HG02610 (cell line): ENCODE data around the gene SPTAN1.
"Not testable (repeated sequence)": the region's sequence is repeated elsewhere in the genome, so short reads cannot be mapped to it uniquely, and the experiment has no call there.

ENCODE experiments used
- ATAC-seq: cut with Tn5 transposase; IDR thresholded peaks from one replicate; pipeline ENCODE4 v1.9.1; 2021; ENCODE audit warnings: mild to moderate bottlenecking, moderate library complexity; ENCODE audit not compliant: unreplicated experiment

SPTAN1 gene

DNA sequence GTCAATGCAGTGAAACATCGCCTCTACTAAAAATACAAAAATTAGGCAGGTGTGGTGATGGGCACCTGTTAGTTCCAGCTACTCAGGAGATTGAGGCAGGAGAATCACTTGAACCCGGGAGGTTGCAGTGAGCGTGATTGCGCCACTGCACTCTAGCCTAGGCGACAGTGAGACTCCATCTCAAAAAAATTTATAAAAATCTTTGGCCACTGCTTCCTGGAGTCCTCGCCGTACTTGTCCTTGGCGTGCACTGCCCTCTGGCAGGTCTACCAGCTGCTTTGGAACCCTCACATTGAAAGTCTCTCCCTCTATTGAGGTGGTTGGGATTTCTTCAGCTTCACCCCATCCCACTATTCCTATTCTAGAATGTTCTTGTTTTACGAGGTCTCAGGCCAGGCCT is 79.2 kb downstream of the SPTAN1 start:
- ATAC-seq, result no peak

DNA sequence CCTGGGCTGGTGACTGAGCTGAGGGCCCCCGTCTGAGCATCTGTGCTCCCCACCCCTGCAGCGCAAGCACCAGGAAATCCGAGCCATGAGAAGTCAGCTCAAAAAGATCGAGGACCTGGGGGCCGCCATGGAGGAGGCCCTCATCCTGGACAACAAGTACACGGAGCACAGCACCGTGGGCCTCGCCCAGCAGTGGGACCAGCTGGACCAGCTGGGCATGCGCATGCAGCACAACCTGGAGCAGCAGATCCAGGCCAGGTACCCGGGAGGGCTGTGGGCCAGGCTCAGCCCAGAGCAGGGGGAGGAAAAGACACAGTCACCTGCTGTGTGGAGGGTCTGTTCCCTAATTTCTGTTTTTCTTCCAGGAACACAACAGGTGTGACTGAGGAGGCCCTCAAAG is 79.7 kb downstream of the SPTAN1 start:
- no peak for ATAC-seq

DNA sequence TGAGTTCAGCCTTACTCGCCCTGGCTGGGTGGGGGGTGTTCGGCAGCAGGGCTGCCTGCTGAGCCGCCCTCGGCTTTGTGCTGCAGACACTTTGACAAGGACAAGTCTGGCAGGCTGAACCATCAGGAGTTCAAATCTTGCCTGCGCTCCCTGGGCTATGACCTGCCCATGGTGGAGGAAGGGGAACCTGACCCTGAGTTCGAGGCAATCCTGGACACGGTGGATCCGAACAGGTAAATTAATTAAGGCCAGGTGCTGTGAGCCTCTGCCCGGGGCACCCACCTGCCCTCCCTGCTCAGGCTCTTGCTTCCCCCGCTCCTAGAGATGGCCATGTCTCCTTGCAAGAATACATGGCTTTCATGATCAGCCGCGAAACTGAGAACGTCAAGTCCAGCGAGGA is 80.1 kb downstream of the SPTAN1 start:
- ATAC-seq, result no peak

DNA sequence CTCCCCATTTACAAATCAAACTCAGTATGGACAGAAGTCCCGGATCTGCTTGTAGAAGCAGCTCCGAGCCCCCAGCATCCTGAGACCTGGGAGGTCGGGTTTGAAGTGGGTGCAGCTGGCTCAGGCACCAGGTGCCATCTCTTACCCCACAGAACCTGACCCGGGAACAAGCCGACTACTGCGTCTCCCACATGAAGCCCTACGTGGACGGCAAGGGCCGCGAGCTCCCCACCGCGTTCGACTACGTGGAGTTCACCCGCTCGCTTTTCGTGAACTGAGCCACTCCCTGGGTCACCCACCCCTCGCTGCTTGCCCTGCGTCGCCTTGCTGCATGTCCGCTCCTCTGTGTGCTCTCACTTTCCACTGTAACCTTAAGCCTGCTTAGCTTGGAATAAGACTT is 80.7 kb downstream of the SPTAN1 start:
- ATAC-seq, result no peak

DNA sequence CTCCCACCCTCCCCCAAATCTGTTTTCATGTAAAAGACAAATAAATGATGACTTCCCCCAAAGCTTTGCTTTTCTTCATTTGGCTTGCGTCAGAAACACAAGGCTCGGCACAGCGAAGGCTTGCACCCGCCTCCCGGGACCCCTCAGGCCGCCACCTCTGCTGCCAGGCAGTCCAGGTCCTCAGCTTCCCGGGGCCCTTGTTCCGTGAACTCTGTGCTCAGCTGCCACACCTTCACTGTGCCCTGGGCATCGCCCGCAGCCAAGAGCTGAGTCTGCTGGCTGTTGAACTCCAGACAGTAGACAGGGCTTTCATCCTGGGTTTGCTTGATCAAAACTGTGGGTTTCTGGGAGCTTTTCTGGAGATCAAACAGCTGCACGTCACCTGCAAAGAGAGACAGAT is 81.2 kb downstream of the SPTAN1 start:
- ATAC-seq, result no peak

DNA sequence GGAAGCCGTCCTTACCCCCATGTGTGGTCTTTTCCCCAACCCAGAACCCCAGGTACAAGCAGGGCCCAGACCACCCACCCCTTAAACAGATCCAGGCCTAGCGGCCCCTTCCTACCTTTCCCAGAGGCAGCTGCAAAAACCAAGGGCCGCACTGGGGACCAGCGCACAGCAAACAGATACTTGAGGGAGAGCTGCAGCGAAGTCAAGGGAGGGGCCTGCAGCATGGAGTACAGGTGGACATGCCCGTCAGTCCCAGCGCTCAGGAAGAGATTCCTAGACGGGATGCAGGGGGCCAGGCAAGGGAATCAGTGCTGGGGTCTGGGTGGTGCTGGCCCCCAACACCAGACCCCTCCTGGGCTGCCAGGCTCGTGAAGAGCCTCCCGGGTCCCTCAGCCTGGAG is 81.7 kb downstream of the SPTAN1 start:
- no peak for ATAC-seq

DNA sequence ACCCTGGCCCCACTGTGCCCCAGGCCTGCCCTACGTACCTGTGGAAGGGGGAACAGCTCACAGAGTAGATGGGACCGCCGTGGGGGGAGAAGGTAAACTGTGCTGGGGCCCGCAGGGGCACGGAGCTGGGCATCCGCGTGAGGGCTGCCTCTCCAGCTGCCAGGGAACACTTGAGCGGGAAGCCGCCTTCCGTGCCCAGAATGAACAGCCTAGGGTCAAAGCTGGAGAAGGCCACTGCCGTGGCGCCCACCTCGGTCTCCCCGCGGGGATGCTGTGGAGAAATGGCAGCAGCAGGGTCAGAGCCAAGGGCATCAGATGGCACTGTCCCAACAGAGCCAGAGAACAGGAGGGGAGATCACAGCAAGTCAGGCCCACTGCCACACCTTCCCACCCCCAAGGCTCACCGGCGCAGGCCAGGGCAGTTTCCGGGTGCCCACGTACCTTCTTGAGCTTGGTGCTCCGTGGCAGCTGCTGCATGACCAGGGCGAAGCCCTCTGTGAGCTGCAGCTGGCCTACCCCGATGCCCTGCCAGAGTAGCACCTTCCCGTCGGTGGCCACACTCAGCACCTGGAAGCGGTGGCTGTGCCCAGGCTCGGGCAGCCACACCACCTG is 82.4 kb downstream of the SPTAN1 start:
- ATAC-seq, result no peak

DNA sequence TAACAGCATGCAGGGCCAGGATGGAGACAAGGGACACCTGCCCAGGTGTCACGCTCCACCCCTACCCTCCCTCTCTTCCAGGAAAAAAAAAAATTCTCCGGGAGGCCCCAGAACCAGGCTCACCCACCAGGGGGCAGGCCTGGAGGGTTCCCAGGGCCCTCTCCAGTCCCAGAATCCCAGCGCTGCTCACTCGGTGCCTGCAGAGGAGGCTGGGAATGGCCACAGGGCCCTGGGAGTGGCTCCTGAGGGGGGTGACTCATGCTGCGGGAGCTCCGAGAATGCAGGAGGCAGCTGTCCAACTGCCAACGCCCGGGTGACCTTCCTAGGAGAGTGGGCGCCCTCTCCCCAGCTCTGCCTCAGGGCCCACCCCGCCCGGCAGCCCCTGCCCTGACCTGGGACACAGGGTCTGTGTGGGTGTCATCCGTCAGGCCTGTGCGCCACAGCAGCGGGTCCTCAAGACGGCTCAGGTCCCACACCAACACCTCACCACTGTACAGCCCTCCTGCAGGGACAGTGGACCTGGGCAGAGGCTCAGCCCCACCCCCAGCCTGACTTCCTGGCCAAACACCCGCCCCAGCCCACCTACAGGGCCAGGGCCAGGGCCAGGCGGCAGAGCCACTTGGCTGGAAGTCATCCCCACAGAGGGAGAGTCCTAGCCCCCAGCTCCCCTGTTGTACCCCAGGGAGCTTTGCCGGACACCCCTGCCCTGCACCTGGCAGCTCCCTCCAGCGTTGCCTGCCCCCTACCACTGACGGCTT is 83.1 kb downstream of the SPTAN1 start:
- no peak for ATAC-seq

DNA sequence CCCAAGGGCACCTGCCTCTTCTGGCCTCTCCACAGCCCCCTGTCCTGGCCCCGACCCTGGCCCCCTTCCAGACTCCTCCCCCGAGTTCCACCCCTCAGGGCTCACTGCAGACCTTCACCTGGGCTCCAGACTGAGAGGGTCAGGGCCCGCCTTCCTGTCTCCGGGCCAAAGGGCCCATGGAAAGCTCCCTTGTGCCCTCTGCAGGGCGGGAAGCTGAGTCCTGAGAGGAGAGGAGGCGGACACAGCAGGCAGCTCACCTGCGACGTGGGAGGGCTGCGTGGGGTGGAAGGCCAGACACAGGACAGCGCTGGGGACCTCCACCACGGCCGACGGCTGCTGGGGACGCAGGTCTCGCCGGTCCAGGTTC is 83.6 kb downstream of the SPTAN1 start:
- ATAC-seq, result no peak

DNA sequence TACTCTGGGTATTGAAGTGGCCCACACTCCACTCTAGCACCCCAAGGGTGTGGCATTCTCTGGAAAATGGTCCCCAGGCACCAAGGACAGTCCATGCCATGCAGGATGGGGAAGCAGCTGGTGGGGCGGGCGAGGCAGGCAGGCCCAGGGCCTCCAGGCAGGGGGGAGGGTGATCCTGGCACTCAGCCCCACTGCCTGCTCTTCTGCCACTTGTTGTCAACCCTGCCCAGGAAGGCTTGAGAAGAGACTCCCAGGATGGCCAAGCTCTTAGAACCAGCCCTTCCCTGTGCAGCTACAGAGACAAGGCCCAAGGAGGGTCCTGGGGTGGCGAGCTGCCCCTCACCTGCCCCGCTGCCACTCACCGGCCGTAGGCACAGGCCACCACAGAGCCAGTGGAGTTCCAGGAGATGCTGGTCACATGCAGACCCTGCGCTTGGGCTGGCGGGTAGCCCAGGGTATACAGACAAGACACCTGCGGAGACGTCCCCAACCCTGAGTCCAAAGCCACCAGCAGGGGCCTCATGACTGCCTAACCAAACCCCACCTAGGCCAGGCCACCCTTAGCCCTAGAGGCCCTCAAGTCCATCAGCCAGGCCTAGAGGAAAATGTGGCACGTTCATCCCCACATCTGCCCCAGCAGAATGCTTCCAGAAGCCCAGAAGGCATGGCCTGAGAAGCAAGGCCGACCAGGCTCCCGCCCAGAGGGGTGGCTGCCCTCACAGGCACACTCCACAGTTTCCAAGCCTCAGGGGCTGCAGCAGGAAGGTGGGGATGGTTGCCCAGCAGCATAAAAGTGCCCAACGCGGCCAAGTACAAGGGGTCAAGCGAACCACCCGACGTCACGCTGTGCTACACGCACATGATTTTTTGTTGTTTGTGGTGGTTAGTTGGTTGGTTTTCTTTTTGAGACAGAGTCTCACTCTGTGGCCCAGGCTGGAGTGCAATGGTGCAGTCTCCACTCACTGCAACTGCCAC is 84.5 kb downstream of the SPTAN1 start:
- no peak for ATAC-seq

DNA sequence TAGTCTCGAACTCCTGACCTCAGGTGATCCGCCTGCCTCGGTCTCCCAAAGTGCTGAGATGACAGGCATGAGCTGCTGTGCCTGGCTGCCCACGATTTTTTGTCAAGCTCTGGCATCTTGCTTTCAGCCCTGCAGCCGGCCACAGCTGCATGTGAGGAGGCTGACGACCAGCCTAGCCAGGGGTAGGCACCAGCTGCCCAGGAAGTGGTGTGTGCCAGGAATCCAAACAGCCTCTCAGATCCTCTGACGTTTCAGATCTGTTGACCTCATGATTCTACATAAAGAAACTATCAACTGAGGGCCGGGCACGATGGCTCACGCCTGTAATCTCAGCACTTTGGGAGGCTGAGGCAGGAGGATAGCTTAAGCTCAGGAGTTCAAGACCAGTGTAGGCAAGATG is 85.3 kb downstream of the SPTAN1 start:
- ATAC-seq, result no peak

DNA sequence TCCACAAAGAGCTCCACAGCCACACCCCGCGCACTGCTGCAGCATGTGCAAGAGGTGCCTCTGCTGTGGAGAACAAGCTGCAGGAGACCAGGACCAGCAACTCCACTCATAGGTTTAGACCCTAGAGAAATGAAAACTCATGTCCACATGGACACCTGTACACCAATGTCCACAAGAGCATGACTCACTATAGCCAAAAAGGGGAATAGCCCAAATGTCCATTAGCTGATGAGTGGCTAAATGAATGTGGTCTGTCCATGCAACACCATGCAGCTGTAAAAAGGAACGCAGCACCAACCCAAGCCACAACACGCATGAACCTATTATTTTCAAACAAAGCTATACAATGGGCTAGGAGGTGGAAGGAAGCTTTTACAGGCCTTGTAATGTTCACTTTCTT is 86.2 kb downstream of the SPTAN1 start:
- ATAC-seq, result no peak

DNA sequence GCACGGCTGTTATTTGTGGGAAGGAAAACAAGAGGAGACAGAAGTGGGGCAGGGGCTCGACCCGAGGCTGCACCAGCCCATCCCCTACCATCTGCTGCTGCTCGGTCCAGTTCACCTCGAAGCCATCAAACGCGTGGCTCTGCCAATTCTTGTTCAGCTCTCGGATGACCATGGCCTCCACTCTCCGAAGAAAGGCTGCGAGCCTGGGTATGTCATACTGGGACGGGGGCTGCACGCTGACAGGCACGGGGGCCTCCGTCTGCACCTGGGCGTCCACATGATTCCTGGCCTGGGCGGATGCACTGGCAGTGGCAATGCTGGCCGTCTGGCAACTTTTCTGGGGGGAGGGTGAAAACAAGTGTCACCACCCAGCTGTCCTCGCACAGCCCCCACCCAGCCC is 88.2 kb downstream of the SPTAN1 start:
- ATAC-seq, result no peak

DNA sequence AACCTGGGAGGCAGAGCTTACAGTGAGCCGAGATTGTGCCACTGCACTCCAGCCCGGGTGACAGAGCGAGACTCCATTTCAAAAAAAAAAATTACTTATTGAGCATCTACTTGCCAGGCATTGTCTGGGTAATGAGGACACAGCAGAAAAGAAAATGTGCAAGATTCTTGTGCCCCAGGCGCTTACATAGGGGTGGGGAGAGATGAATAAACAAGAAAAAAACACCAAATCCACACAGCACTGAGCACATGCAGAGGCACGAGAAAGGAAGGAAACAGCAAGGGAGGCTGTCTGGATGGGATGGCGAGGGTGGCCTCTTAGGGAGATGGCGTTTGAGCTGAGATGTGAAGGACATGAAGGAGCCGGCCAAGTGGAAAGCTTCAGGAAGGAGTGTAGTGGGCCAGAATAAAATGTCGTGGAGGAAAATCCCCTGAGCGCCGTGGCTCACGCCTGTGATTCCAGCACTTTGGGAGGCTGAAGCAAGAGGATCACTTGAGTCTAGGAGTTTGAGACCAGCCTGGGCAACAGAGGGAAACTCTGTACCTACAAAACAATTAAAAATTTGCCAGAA is 90.4 kb downstream of the SPTAN1 start:
- ATAC-seq, result no peak

DNA sequence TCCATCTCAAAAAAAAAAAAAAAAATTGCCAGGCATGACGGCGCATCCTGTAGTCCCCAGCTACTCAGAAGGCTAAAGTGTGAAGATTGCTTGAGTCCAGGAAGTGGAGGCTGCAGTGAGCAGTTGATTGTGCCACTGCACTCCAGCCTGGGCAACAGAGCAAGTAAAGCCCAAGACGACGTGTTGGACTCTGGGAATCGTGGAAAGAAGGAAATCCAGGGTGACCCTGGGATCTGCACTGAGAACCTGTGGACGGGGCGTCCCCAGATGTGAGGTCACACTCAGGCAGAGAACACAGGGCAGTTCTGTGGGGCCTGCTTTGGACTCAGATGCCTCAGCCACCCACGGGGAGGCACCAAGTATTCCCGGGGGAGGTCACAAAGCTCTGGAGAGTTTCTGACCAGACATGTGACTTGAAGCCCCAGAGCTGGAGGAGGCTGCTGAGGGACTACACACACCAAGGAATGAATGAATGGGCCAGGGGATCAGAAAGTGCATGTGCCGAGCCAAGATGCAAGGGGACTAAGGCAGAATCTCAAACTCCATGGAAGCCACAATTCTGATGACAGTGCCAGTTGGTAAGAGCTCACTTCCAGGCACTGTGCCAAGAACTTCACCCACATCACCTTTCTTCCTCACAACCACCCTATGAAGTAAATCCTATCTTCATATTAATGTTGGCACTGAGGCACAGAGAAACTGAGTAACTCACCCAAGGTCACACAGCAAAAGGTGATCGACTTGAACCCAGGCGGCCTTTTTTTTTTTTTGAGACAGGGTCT is 91.3 kb downstream of the SPTAN1 start:
- ATAC-seq, result peak; percentile 65

DNA sequence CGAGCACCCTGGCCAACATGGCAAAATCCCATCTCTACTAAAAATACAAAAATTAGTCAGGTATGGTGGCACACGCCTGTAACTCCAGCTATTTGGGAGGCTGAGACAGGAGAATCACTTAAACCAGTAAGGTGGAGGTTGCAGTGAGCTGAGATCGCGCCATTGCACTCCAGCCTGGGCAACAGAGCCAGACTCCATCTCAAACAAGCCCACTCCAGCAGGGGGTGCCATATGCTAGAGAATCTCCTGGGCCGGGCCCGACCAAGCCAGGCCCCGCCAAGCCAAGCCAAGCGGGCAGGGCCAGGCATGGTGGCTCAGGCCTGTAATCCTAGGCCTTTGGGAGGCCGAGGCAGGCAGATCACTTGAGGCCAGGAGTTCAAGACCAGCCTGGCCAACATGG is 95.8 kb downstream of the SPTAN1 start:
- ATAC-seq, result not testable (repeated sequence)

DNA sequence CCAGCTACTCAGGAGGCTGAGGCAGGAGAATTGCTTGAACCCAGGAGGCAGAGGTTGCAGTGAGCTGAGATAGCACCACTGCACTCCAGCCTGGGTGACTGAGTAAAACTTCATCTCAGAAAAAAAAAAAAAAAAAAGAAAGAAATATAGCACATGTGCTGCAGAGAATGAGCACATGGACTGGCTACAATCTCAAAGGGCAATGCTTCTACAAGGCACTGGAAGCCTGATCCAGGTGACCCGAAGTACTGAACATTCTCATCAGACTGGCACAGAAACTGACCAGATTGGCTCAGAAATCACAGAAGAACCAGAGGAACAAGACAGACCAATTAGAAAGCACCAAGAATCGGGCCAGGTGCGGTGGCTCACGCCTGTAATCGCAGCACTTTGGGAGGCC is 99.4 kb downstream of the SPTAN1 start:
- no peak for ATAC-seq

DNA sequence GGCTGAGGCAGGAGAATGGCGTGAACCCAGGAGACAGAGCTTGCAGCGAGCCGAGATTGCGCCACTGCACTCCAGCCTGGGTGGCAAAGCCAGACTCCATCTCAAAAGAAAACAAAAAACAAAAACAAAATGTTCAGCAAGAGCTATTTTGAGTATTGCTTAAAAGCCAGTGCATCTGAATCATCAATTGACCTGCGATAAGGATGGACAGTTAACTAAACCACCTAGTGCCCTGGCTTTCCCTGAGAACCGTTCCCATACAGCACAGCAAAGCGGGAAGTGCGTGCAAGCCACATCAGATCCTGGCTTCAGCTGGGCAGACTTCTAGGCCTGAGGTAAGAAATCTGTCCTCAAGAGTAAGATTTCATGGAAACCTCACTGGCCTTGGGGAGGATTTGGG is 101.5 kb downstream of the SPTAN1 start:
- no peak for ATAC-seq

DNA sequence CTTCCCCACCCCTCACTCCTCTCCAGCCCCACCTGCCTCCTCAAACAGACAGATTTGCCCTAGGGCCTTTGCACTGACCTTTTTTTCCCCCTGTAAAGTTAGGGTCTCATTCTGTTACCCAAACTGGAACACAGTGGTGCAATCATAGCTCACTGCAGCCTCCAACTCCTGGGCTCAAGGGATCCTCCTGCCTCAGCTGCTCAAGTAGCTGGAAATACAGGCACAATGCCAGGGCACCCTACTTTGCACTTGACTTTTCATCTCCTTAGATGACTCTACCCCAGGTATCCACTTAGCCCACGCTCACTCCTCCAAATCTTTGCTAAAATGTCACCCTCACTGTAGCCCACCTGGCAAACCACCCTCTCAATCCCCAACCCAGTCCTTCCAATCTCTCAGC is 102.1 kb downstream of the SPTAN1 start:
- no peak for ATAC-seq

DNA sequence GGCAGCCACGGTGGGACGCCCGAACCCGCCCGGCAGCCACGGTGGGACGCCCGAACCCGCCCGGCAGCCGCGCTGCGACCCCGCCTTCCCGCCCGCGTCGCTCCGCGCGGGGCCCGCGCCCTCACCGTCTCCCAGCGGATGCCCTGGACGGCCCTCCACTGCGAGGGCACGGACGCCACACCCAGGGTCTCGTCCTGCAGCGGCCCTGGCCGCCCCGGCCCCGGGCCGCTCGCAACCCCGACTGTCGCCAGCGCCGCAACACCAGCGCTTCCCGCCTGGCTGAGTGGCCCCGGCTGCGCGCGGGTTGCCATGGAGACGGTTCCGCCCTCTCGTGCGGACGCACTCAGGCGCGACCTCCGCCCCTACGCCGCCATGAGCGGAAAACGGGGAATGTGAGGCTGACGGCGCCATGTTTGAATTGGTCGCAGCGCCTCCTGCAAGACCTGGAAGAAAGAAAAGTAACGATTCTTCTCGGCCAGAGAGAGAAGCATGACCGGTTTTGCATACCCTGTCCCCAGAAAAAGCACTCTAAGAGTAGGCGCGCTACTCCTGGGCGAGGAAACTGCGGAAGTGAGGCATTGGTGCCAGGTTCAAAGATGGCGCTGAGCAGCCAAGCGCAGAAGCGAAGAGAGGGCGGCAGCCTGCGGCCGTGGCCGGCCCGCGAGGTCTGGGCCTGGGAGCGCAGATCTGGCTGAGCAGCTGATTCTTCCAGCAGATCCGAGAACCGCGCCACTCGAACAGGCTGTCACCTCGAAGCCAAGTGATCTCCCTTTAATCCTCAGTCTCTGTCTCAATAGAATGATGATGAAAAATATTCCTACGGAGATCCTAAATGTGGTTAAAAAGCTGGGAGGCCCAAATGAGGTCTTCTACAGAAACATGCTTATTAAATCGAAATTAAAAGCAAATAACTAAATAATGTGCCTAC is 104.3 kb downstream of the SPTAN1 start, which contains the start of gene DYNC2I2:
TSS of gene DYNC2I2 (minus strand) at position 432 of the 928 bp plus-strand sequence. CDS start at position 311, 121 bp downstream.
- ATAC-seq, result peak; percentile 58
